ENCODE measurements around the gene KRTAP12-1.
"Not testable (repeated sequence)": the region's sequence is repeated elsewhere in the genome, so short reads cannot be mapped to it uniquely, and the experiment has no call there.

The KRTAP12-1 gene

DNA sequence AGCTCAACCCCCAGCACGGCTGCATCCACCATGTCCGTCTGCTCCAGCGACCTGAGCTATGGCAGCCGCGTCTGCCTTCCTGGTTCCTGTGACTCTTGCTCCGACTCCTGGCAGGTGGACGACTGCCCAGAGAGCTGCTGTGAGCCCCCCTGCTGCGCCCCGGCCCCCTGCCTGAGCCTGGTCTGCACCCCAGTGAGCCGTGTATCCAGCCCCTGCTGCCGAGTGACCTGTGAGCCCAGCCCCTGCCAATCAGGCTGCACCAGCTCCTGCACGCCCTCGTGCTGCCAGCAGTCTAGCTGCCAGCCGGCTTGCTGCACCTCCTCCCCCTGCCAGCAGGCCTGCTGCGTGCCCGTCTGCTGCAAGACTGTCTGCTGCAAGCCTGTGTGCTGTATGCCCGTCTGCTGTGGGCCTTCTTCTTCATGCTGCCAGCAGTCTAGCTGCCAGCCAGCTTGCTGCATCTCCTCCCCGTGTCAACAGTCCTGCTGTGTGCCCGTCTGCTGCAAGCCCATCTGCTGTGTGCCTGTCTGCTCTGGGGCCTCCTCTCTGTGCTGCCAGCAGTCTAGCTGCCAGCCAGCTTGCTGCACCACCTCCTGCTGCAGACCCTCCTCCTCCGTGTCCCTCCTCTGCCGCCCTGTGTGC lies 15.3 kb upstream of the KRTAP12-1 start, which contains the start of gene KRTAP10-12:
KRTAP10-12 (plus strand) TSS at position 1 of the 639 bp plus-strand sequence; CDS start at position 31, 30 bp downstream.
- not testable (repeated sequence) for DNase-seq

DNA sequence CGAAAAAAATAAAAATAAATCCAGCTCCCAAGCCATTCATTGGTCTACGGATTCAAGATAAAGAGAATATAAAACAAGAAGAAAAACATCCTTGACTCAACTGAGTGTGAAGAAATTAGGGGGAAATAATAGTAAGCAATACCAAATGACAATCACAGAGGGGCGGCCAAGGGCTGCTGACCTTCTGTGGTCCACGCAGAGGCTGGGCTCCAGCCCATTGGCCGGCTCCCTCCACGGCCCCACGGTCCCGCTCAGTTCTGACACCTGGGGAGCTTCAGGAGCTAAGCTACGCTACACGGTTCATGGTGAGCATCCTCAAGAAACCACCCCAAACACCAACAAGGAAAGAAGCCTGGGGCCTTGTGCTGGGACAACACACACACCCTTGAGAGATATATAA lies 14.6 kb upstream of the KRTAP12-1 start:
- no peak for DNase-seq

DNA sequence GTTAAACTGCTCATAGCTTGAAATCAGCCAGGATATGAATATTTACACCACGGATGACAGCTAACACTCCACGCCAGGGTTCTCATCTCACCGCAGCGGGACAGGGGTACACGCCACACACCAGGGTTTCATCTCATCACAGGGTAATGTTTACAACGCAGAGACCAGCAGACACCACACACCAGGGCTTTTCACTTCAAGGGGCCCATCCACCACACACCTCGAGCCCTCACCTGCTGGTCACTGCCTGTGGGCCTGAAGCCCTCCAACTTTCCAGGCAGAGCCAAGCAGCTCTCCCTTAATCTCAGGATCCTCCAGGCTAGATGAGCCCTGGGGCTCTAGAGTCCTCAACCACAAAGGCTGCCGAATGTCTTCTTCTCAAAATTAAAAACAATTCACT lies 13.7 kb upstream of the KRTAP12-1 start:
- no peak for DNase-seq

DNA sequence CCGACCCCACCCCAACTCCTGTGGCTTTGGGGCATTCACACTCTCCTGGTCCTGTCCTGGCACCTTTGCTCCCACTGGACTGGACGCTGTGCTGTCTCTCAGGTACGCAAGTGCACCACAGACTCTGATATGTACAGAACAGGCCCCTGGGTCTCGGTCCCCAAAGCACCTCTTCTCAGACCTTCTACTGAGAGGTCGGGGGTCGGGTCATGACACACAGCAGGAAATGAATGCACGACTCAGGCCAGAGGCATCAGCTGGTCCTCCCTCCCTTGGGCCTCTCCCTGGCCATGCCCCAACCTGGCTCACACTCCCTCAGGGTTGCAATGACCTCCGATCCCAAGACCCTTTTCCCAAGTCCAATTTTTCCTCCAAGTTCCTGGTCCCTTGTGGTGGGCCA lies 13.2 kb upstream of the KRTAP12-1 start:
- no peak for DNase-seq

DNA sequence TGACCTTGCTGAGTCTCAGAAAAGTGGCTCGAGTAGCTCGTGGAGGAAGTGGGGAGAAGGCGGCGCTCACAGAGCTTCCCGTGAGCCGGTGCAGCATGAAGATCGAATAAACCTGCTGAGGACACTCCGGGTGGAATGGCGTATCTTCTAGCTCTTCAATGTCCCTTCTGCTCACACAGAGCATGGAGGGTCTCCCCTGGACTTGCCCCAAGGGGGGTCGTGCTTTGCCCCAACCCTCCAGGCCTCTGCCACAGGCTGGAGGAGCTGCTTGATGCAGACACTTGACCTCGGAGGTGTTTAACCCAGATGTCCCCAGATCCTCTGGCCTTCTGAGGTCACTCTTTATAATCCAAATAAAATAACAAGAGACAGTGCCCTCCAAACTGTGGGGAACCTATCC lies 12.8 kb upstream of the KRTAP12-1 start:
- DNase-seq: no peak

DNA sequence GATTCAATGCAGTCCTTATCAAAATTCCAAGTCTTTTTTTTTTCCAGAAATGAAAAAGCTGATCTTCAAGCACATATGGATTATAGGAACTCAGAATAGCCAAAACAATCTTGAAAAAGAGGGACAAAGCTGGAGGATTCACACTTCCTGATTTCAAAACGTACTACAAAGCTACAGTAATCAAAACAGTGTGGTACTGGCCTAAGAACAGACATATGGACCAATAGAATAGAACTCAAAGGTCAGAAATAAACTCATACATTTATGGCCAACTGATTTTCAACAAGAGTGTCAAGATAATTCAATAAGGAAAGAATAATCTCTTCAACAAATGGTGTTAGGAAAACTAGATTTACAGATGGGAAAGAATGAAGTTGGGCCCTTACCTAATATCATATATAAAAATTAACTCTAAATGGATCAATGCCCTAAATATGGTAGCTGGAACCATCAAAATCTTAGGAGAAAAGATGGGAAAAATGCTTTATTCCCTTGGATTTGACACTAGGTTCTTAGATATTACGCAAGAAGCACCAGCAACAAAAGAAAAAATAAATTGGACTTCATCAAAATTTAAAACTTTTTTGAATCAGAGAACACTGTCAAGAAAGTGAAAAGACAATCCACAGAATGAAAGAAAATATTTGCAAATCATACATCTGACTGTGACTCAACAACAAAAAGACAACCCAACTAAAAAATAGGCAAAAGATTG lies 11.0 kb upstream of the KRTAP12-1 start:
- DNase-seq: no peak

DNA sequence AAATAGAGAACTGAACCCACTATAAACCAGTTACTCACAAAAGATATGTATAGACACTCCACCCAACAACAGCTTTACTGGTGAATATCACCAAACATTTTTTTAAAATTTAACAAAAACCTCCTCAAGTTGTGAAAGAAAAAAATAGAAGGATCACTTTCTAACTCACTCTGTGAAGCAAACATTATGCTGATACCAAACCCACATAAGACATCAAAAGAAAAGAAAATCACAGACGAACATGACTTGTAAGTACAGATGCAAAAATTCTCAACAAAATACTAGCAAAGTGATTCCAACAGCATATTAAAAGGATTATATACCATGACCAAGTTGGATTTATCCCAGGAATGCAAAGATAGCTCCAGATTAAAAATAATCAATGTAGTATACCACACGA lies 9.7 kb upstream of the KRTAP12-1 start:
- no peak for DNase-seq

DNA sequence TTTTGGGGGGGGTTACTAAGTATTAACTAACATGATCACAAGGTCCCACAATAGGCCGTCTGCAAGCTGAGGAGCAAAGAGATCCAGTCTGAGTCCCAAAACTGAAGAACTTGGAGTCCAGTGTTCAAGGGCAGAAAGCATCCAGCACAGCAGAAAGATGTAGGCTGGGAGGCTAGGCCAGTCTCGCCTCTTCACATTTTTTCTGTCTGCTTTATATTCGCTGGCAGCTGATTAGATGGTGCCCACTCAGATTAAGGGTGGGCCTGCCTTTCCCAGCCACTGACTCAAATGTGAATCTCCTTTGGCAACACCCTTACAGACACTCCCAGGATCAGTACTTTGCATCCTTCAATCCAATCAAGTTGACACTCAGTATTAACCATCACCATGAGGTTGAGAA lies 7.8 kb upstream of the KRTAP12-1 start:
- not testable (repeated sequence) for DNase-seq

DNA sequence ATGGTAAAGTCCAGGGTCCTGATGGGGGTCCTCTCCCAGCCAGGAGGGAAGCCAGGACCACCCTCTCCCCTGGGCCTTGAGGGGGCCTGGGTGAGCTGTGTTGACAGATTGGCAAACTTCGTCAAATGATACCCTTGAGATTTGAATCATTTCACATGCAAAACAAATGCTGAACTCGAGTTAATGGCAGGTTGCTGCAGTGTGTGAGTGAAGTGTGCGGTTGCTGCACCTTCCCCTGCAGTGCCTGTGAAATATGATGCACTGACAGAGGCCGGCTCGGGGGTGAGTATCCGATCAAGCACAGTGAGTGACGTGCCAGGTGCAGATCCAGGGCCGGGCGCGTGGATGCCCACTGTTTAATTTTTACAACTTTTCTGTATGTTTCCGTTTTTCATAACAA lies 5.7 kb upstream of the KRTAP12-1 start:
- DNase-seq: no peak

DNA sequence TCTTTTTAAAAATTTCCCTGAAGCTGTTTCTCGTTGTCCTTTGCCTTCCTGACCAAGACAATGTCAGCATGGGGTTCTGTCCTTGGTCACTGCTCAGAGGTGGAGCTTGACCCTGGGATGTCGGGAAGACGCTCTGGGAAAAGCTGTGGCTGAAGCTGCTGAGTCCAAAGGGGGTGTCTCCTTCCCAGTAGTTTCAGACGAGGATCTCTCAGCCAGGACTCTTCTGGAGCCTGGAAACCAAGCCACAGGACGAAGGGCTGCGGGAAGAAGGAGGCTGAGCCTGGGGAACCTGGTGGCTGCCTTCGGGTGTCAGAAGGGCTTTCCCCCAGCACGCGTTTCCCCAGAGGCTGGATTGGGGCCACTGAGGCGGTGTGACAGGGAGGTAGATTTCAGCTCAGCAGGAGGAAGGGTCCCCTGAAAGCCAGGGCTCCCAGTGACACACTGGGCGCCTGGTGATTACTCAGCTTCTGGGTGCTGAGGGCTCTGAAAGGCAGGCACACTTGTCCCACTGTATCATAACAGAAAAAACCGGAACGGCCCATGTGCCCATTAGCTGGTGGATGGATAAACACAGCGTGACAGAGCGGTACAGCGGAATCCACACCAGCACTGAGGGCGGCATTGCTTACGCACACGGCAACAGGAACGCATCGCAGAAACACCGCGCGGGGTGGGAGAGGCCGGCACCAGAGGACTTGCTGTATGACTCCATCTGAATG lies 5.0 kb upstream of the KRTAP12-1 start:
- DNase-seq: no peak

DNA sequence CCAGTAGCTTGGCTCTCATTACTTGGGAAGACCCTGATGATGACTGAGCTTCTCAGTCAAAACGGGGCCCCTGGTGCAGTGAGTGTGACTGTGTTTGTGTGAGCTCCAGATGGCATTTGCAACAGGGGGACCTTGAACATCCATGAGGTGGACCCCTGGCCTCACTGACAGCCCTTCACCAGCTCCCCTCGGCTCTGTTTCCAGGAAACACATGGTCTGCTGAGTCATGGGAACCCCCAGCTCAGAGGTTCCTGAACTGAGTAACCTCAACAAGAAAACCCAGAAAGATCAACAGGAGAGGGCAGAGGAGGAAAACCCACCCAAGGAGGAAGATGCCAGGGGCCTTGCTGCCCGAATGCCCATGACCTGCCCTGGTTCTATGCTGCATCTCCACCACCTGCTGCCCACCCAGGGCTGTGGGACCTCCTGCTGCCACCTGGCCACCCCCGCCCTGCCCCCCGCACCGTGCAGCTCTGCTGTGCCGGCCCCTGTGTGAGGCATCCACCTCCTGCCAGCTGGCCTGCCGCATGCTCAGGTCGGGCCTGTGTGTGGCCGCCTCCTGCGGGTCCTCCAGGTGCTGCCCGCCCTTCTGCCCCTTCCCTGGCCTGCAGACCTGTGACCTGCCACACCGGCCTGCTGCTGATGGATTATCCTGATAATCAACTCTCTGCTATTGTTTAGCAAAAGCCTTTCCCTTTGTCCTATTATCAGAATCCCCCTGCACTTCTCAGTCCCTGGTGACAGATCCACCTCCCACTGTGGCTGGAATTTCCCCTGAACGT lies 4.2 kb upstream of the KRTAP12-1 start:
- DNase-seq: no peak

DNA sequence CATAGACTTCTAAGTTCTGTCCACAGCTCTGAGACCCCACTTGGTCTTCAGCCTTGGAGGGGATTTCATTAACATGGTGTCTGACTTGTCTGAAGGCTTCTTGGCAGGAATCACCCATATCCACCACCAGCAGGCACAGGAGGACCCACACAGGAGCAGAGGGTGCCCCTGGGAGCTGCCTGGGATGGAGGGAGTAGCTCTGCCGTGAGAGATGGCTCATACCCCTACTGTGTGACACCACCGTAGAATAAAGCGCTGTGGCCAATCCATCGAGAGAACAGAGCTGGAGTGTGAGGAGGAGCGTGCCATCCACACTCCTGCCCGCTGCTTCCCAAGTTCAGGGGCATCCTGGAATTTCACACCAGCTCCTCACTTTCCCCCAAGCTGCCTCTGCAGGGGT lies 3.1 kb upstream of the KRTAP12-1 start:
- DNase-seq: not testable (repeated sequence)

DNA sequence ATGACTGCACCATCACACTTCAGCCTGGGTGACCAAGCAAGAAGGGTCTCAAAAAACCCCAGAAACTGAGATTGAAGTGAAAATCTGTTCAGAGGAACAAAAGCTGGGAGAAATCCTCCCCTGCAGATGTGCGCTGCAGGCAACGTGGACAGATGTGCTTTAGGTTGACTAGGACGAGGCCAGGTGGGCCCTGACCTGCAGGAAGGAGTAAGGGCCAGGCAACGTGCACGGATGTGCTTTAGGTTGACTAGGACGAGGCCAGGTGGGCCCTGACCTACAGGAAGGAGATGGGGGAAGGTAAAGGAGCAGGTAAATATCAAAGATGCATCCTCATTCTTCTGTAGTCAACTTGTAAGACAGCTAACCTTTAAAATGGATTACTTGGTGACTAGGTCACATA lies 2.5 kb upstream of the KRTAP12-1 start:
- no peak for DNase-seq

DNA sequence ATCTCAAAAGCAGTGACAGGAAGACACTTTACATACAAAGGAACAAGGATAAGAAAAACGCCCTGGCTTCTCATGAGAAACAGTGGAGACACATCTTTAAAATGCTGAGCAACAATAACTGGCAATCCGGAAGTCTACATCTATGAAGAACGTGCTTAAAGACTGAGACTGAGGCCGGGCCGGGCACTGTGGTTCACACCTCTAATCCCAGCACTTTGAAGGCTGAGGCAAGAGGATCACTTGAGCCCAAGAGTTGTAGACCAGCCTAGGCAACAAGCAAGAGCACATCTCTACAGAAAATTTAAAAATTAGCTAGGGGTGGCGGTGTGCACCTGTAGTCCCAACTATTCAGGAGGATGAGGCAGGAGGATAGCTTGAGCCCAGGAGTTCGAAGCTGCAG lies 2.1 kb upstream of the KRTAP12-1 start:
- no peak for DNase-seq

DNA sequence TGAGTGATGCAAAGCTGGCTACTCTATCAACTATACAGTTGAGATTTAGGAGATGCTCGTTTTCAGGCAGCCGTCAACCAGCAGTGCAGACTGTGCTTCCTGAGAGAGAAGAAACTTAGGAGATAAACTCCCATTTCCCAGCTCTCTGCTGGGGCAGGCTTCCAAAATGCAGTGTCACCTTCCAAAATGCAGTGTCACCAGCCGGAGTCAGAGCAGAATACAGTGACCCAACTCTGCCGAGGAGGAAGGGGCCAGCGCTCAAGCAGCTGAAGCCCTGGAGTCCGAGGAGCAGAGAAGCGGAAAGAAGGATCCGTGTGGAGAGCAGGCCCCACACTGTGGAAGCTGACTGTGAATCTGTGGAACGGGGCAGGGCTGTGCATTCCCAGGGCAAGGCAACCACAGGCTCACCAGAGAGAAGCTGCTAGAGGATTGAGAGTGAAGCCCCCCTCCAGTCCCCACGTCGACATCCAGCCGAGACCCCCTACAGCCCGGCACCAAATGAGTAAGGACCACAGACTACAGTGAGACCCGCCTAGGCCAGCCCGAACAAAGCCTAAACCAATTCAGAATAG lies 703 bp upstream of the KRTAP12-1 start:
- no peak for DNase-seq

DNA sequence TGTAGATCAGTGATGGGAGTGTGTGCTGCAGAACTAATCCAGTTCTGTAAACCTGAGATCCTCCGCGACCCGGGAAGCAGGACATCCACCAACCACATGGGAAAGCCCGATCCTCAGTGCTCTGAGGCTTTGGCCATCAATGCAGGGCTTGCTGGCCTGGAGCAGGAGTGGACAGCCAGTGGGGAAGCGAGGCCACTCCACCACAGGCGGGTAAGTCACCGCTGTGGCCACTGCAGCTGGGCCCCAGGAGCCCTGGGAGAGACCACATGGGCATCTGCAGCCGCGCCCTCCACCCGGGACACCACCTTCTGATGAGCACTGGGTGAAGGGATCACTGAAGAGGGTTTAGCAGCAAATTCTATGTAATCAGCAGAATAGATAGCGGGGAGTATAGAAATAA lies 811 bp downstream of the KRTAP12-1 start:
- no peak for DNase-seq

DNA sequence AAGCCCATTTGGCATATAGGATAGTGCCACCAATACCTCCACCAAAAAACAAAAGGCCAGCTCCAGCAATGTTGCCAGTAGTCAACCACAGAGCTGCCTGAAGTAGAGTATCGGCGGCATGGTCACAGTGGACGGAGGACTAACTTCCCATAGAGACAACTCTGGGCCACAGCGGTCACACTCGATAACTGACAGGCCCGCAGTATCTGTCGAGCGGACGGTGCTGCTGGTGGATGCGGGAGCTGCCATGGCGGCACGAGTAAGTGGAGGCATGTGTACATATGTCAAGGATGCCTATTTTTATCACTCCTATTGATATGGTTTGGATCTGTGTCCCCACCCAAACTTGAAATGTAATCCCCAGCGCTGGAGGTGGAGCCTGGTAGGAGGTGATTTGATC lies 4.1 kb downstream of the KRTAP12-1 start:
- DNase-seq: no peak

DNA sequence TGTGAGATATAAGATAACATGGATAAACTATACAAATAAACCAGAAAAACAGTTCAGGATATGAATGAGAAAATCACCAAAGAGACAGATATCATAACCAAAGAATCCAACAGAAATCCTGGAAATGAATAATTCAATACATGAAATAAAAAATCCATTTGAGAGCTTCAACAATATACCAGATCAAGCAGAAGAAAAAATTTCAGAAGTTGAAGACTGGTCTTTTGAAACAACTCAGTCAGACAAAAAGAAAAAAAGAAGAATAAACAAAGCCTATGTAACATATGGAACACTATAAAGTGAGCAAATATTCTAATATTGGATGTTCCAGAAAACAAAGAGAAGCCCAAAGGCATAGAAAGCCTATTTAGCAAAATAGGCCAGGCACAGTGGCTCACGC lies 10.1 kb downstream of the KRTAP12-1 start:
- no peak for DNase-seq

DNA sequence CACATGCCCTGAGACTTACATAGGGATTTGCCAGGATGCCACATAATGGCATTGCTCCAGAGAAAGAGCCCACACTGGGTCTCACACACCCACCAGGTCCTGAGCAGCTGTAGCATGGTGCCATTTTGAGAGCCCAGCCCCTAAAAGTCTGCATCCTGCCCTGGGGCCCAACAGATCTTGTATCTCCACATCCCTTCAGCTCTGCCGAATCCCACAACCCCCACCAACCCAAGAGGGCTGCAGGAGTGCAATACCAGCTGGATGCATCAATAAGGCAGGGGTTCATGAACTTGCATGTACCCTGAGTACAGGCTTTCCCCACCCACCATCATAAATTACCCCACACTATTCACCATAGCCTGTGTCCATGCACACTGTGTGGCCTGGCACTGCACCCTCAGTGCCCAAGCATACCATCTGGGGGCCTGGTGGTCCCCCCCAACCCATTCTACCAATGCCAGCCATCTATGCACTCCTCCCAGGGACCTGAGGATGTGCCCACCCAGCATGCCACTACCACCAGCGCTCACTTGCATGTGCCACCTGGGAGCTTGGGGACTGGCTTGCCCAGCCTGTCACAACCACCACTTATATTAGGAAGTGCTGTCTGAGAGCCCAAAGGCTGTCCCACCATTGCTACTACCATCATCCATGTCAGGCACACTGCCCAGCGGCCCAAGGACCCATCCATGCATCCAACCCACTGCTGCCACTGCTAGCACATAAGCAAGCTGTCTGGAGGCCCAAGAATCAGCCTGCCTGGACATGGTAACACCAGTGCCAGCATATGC lies 11.1 kb downstream of the KRTAP12-1 start:
- no peak for DNase-seq

DNA sequence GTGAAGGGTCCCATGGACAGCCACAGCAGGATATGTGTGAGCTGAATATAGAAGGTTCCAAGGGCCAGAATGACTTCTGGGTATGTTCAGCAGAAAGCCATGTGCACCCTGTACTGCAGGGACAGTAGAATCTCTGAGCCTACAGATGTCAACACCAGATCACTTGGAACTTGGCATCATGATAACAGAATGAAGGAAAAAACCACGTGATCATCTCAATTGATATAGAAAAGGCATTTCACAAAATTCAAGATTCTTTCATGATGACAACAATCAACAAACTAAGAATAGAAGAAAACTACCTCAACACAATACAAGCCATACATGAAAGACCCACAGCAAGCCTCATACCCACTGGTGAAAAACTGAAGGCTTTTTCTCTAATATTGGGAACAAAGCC lies 14.4 kb downstream of the KRTAP12-1 start:
- no peak for DNase-seq

DNA sequence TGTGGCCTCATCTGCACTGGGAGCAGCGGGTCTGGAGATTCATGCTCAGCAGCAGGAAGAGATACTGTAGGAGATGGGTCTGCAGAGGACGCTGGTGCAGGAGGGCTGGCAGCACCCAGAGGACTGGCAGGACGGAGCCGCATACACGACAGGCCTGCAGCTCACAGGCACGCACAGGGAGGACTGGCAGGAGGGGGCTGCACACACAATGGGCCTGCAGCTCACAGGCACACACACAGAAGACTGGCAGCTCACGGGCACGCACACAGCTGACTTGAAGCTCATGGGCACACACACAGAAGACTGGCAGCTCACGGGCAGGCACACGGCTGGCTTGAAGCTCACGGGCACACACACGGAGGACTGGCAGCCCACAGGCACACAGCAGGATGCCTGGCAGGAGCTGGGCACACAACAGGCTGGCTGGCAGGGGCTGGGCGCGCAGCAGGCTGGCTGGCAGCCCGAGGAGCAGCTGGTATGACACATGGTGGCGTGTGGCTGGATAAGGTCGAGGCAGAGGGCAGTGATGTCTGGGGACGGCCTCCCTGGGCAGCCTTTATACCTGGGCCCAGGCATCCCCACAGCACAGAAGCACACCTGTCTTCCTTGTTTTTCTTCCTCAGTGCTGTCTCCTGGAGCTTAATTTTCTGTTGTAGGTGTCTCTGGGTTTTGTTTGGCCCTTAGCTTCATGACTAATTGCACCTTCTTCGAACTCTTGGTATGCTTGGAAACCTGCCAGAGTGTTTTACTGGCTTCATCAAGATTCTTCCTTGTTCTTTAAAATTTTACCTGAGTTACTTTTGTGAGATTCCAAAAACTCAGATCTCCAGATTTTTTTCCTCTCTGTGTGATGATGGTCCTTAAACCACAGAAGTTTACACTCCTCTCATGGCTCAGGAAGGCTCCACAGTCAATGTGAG lies 15.3 kb downstream of the KRTAP12-1 start, which contains the start of gene KRTAP12-2:
KRTAP12-2 (minus strand) TSS at position 527 of the 920 bp plus-strand sequence; CDS start at position 486, 41 bp downstream.
- no peak for DNase-seq
